Endothelial cell (in vitro differentiated cells): ENCODE measurements around the gene CCDC9B. TPM values are rescaled to one million over a fixed set of nuclear protein-coding genes. Genes with fewer than 3 reads are reported as not detected.
A peak's percentile ranks its signal among the peaks of the same experiment; 100 is the strongest.

ENCODE experiments used
- DNase-seq: peaks from one replicate; pipeline ENCODE4 v3.0.0; 2021; ENCODE audit warnings: low spot score
- H3K27ac Mint-ChIP-seq: one replicate; pipeline ENCODE4 v1.8.0; 2021; ENCODE audit warnings: mixed read lengths, inconsistent platforms; ENCODE audit not compliant: unreplicated experiment
- H3K27me3 Mint-ChIP-seq: one replicate; pipeline ENCODE4 v1.8.0; 2021; ENCODE audit warnings: mild to moderate bottlenecking, moderate library complexity, mixed read lengths, inconsistent platforms; ENCODE audit not compliant: unreplicated experiment
- H3K36me3 Mint-ChIP-seq: one replicate; pipeline ENCODE4 v1.8.0; 2021; ENCODE audit warnings: mild to moderate bottlenecking, low read depth, mixed read lengths, inconsistent platforms; ENCODE audit not compliant: unreplicated experiment
- H3K4me1 Mint-ChIP-seq: one replicate; pipeline ENCODE4 v1.8.0; 2021; ENCODE audit warnings: mild to moderate bottlenecking, mixed read lengths, inconsistent platforms; ENCODE audit not compliant: unreplicated experiment
- H3K4me3 Mint-ChIP-seq: one replicate; pipeline ENCODE4 v1.8.0; 2021; ENCODE audit warnings: mild to moderate bottlenecking, mixed read lengths, inconsistent platforms; ENCODE audit not compliant: unreplicated experiment
- H3K9me3 Mint-ChIP-seq: one replicate; pipeline ENCODE4 v1.8.0; 2021; ENCODE audit warnings: mixed read lengths, inconsistent platforms; ENCODE audit not compliant: unreplicated experiment
- CTCF ChIP-seq: fragments of 200-600 bp; sonication (generic); IDR thresholded peaks from one replicate; pipeline ENCODE4 v1.5.0; 2021; ENCODE audit warnings: antibody characterized with exemption; ENCODE audit not compliant: unreplicated experiment
- total RNA-seq: library from RNA; stranded (reverse); fragmentation: NEBNext Ultra II Directional; extraction: Animal tissue kit (Norgen Biotek cat#: 25700); gene quantifications from one replicate; pipeline ENCODE4 v1.2.1, GENCODE V29; 2021; ENCODE audit not compliant: unreplicated experiment

Gene CCDC9B
- total RNA-seq, 1 donor from 2014 or later = 0.92 TPM

- no peak overlapping the region for H3K4me3 Mint-ChIP-seq
Measured at GRCh38 chr15:40355976-40356585, 15.3 kb upstream of the CCDC9B start.

GRCh38 chr15:40354408-40355171, 13.9 kb upstream of the CCDC9B start:
- H3K27me3 Mint-ChIP-seq = peaks cover 15% of the 10 kb centered on the region
- TF ChIP-seq CTCF = no peak
- H3K36me3 Mint-ChIP-seq = no peaks in the 10 kb centered on the region
- H3K27ac Mint-ChIP-seq = peak overlapping the region; percentile 42
- H3K4me1 Mint-ChIP-seq = peaks cover 8% of the 10 kb centered on the region
- no peaks in the 10 kb centered on the region for H3K9me3 Mint-ChIP-seq
- no peak overlapping the region for H3K4me3 Mint-ChIP-seq
- peak; percentile 52 for DNase-seq

More at GRCh38 chr15:40355976-40356585, 15.3 kb upstream of the CCDC9B start:
- no peak for TF ChIP-seq CTCF
- peaks cover 8% of the 10 kb centered on the region for H3K4me1 Mint-ChIP-seq
- no peaks in the 10 kb centered on the region for H3K9me3 Mint-ChIP-seq
- no peaks in the 10 kb centered on the region for H3K36me3 Mint-ChIP-seq
- DNase-seq = no peak
- H3K27ac Mint-ChIP-seq = no peak overlapping the region
- peaks cover 17% of the 10 kb centered on the region for H3K27me3 Mint-ChIP-seq

GRCh38 chr15:40353697-40354096, 13.0 kb upstream of the CCDC9B start:
- no peaks in the 10 kb centered on the region for H3K9me3 Mint-ChIP-seq
- no peaks in the 10 kb centered on the region for H3K36me3 Mint-ChIP-seq
- peaks cover 13% of the 10 kb centered on the region for H3K27me3 Mint-ChIP-seq
- no peak overlapping the region for H3K4me3 Mint-ChIP-seq
- H3K4me1 Mint-ChIP-seq = peaks cover 11% of the 10 kb centered on the region
- no peak for DNase-seq
- no peak for TF ChIP-seq CTCF
- H3K27ac Mint-ChIP-seq = no peak overlapping the region

GRCh38 chr15:40352281-40352901, 11.7 kb upstream of the CCDC9B start:
- H3K9me3 Mint-ChIP-seq = no peaks in the 10 kb centered on the region
- peaks cover 11% of the 10 kb centered on the region for H3K4me1 Mint-ChIP-seq
- H3K4me3 Mint-ChIP-seq = no peak overlapping the region
- H3K36me3 Mint-ChIP-seq = no peaks in the 10 kb centered on the region
- H3K27ac Mint-ChIP-seq = no peak overlapping the region
- no peak for DNase-seq
- TF ChIP-seq CTCF = no peak
- peaks cover 13% of the 10 kb centered on the region for H3K27me3 Mint-ChIP-seq

GRCh38 chr15:40349163-40349562, 8.4 kb upstream of the CCDC9B start:
- H3K9me3 Mint-ChIP-seq = no peaks in the 10 kb centered on the region
- H3K27me3 Mint-ChIP-seq = peaks cover 3% of the 10 kb centered on the region
- H3K4me1 Mint-ChIP-seq = peaks cover 10% of the 10 kb centered on the region
- TF ChIP-seq CTCF = no peak
- no peak for DNase-seq
- no peaks in the 10 kb centered on the region for H3K36me3 Mint-ChIP-seq
- H3K4me3 Mint-ChIP-seq = no peak overlapping the region
- no peak overlapping the region for H3K27ac Mint-ChIP-seq
